ENCODE data around the gene IZUMO4. TPM values are rescaled to one million over a fixed set of nuclear protein-coding genes. Genes with fewer than 3 reads are reported as not detected.

Gene IZUMO4
- total and polyA plus RNA-seq, 10 of the 15 experiments (the other 5 are each of a cell fraction or from before 2014, with no cell fraction given) = 0.53 to 27.1 (median 7.5) TPM

DNA sequence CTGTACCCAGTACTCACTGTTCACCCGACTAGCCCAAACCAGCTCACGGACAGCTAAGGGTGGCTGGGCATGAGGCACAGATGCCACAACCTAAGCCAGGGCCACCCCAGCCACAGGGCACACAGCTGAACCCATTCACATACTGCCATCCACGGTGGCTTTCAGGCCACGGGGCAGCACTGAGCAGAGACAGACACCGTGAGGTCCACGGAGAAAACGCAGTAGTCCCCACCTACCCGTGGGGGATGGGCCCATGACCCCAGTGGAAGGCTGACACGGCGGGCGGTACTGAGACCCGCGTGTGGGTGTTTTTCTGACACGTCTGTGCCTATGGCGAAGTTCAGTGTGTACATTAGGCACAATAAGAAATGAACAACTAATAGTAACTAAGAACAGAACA is 25.5 kb downstream of the IZUMO4 start:
- Histone ChIP-seq H3K27me3 (replicated peaks in 1 of 2; ENCODE audit: control insufficient read depth in 2 of 2, insufficient read depth in 2 of 2, low read length in 1 of 2) (no peaks in the 10 kb centered on the region), H3K4me2 (ENCODE audit: control insufficient read depth, insufficient read depth) (no peak overlapping the region), H3K36me3 (ENCODE audit: control insufficient read depth in 2 of 2, insufficient read depth in 2 of 2, low read length in 1 of 2) (peaks cover 6 to 50% of the 10 kb centered on the region in 2 experiments; a peak in 3 of 4 replicates), H3K27ac (ENCODE audit: control insufficient read depth, insufficient read depth) (no peak overlapping the region), H3K79me2 (ENCODE audit: control insufficient read depth, insufficient read depth, low read length) (no peaks in the 10 kb centered on the region), H3K9me3 (replicated peaks; ENCODE audit: control insufficient read depth, insufficient read depth, low read length) (no peaks in the 10 kb centered on the region), H4K20me1 (ENCODE audit: control insufficient read depth, insufficient read depth) (no peaks in the 10 kb centered on the region), H3K9ac (ENCODE audit: control insufficient read depth, insufficient read depth, low read length) (no peak overlapping the region), H2AFZ (ENCODE audit: control insufficient read depth, low read depth, low read length) (no peak overlapping the region), H3K4me1 (ENCODE audit: control insufficient read depth, insufficient read depth, low read length) (no peaks in the 10 kb centered on the region), H3K4me3 (no peak overlapping the region)
- ChIA-PET RAD21 (ENCODE audit: unreplicated experiment) (no interaction called here), POLR2A (no interaction called here), SMC1A (ENCODE audit: uncharacterized antibody, unreplicated experiment) (no interaction called here), CTCF (interaction anchor here (1.4 kb wide), 1 partner anchor 104 kb away, joined by 3 read pairs; no protein-coding TSS in a partner anchor)
- DNase-seq (ENCODE audit: low read depth, low spot score) = no peak
- intact Hi-C loops (cut with micrococcal nuclease; ENCODE audit: unreplicated experiment) (no loop called here), in situ Hi-C loops (cut with MboI) (no loop called here)
- FAIRE-seq = no peak
- ATAC-seq = no peak
- 91% methylated on average over 15 of the region's 15 CpGs for WGBS (ENCODE audit: insufficient coverage, insufficient replicate concordance, low lambda C conversion rate, missing lambda C conversion rate)
- no TSS peak for BruUV-seq (replicated peaks)
- TF ChIP-seq EP300 (IDR thresholded peaks at IDR 0.05; ENCODE audit: borderline replicate concordance in 1 of 2, control insufficient read depth in 1 of 2, low read depth in 2 of 2, low read length in 2 of 2) (no peak), NRF1 (conservative IDR thresholded peaks at IDR 0.05; ENCODE audit: low read depth, low read length) (no peak), GABPA (IDR thresholded peaks at IDR 0.05; ENCODE audit: low read depth) (no peak), SRF (IDR thresholded peaks at IDR 0.05; ENCODE audit: low read depth in 2 of 2, low read length in 2 of 2) (no peak), CBX3 (IDR thresholded peaks at IDR 0.05; ENCODE audit: borderline replicate concordance, low read depth) (no peak), ZNF622 (IDR thresholded peaks at IDR 0.05) (no peak), RCOR1 (conservative IDR thresholded peaks at IDR 0.05; ENCODE audit: low read depth, low read length) (no peak), NR2C2 (IDR thresholded peaks at IDR 0.05; ENCODE audit: borderline replicate concordance, control insufficient read depth, insufficient read length, low read depth) (no peak), IKZF2 (IDR thresholded peaks at IDR 0.05) (no peak), IRF4 (IDR thresholded peaks at IDR 0.05; ENCODE audit: low read depth, low read length) (no peak), IKZF1 (conservative IDR thresholded peaks at IDR 0.05) (no peak), SP1 (IDR thresholded peaks at IDR 0.05; ENCODE audit: low read depth, low read length) (no peak)
- TF ChIP-seq, protein P1, sequence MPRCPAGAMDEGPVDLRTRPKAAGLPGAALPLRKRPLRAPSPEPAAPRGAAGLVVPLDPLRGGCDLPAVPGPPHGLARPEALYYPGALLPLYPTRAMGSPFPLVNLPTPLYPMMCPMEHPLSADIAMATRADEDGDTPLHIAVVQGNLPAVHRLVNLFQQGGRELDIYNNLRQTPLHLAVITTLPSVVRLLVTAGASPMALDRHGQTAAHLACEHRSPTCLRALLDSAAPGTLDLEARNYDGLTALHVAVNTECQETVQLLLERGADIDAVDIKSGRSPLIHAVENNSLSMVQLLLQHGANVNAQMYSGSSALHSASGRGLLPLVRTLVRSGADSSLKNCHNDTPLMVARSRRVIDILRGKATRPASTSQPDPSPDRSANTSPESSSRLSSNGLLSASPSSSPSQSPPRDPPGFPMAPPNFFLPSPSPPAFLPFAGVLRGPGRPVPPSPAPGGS (IDR thresholded peaks at IDR 0.05; ENCODE audit: borderline replicate concordance, insufficient read depth, low read depth, low read length, poor library complexity, severe bottlenecking) = no peak
- TF ChIP-seq, protein P2, sequence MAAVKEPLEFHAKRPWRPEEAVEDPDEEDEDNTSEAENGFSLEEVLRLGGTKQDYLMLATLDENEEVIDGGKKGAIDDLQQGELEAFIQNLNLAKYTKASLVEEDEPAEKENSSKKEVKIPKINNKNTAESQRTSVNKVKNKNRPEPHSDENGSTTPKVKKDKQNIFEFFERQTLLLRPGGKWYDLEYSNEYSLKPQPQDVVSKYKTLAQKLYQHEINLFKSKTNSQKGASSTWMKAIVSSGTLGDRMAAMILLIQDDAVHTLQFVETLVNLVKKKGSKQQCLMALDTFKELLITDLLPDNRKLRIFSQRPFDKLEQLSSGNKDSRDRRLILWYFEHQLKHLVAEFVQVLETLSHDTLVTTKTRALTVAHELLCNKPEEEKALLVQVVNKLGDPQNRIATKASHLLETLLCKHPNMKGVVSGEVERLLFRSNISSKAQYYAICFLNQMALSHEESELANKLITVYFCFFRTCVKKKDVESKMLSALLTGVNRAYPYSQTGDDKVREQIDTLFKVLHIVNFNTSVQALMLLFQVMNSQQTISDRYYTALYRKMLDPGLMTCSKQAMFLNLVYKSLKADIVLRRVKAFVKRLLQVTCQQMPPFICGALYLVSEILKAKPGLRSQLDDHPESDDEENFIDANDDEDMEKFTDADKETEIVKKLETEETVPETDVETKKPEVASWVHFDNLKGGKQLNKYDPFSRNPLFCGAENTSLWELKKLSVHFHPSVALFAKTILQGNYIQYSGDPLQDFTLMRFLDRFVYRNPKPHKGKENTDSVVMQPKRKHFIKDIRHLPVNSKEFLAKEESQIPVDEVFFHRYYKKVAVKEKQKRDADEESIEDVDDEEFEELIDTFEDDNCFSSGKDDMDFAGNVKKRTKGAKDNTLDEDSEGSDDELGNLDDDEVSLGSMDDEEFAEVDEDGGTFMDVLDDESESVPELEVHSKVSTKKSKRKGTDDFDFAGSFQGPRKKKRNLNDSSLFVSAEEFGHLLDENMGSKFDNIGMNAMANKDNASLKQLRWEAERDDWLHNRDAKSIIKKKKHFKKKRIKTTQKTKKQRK (IDR thresholded peaks at IDR 0.05; ENCODE audit: low read depth, low read length) = no peak
- TF ChIP-seq, protein P3, sequence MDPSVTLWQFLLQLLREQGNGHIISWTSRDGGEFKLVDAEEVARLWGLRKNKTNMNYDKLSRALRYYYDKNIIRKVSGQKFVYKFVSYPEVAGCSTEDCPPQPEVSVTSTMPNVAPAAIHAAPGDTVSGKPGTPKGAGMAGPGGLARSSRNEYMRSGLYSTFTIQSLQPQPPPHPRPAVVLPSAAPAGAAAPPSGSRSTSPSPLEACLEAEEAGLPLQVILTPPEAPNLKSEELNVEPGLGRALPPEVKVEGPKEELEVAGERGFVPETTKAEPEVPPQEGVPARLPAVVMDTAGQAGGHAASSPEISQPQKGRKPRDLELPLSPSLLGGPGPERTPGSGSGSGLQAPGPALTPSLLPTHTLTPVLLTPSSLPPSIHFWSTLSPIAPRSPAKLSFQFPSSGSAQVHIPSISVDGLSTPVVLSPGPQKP (IDR thresholded peaks at IDR 0.05; ENCODE audit: low read depth, low read length) = no peak
- TF ChIP-seq, protein P4, sequence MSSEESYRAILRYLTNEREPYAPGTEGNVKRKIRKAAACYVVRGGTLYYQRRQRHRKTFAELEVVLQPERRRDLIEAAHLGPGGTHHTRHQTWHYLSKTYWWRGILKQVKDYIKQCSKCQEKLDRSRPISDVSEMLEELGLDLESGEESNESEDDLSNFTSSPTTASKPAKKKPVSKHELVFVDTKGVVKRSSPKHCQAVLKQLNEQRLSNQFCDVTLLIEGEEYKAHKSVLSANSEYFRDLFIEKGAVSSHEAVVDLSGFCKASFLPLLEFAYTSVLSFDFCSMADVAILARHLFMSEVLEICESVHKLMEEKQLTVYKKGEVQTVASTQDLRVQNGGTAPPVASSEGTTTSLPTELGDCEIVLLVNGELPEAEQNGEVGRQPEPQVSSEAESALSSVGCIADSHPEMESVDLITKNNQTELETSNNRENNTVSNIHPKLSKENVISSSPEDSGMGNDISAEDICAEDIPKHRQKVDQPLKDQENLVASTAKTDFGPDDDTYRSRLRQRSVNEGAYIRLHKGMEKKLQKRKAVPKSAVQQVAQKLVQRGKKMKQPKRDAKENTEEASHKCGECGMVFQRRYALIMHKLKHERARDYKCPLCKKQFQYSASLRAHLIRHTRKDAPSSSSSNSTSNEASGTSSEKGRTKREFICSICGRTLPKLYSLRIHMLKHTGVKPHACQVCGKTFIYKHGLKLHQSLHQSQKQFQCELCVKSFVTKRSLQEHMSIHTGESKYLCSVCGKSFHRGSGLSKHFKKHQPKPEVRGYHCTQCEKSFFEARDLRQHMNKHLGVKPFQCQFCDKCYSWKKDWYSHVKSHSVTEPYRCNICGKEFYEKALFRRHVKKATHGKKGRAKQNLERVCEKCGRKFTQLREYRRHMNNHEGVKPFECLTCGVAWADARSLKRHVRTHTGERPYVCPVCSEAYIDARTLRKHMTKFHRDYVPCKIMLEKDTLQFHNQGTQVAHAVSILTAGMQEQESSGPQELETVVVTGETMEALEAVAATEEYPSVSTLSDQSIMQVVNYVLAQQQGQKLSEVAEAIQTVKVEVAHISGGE (CRISPR knock-in tag; IDR thresholded peaks at IDR 0.05) = no peak

All from GM12878 (cell line).